HG03565 (cell line): ENCODE data around the gene PRDX5.
"Not testable (repeated sequence)": the region's sequence is repeated elsewhere in the genome, so short reads cannot be mapped to it uniquely, and the experiment has no call there.

ENCODE experiments used
- ATAC-seq: cut with Tn5 transposase; IDR thresholded peaks from one replicate; pipeline ENCODE4 v1.9.1; 2021; ENCODE audit warnings: mild to moderate bottlenecking, moderate library complexity; ENCODE audit not compliant: unreplicated experiment

PRDX5 gene

DNA sequence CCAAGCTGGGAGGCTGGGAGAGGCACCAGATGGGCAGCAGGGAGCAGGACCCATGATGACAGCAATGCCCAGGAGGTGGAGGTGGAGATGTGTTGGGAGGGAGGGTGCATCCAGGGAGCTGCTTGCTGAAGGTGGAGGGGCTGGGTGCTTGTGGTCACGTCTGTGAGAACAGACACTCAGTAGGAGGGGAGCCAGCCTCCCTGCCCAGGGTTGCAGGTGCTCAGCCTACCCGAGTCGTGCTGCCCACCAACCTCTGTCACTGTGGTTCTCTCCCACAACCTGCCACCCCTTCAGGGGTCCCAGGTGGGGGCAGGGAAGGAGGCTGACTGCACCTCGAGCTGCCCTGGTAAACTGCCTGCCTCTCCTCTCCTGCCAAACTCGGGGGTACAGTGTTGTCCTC lies 5.5 kb downstream of the PRDX5 start:
- ATAC-seq, result no peak

- ATAC-seq, result not testable (repeated sequence)
These were observed 6.1 kb downstream of the PRDX5 start for GRCh38 chr11:64323984-64324383.

DNA sequence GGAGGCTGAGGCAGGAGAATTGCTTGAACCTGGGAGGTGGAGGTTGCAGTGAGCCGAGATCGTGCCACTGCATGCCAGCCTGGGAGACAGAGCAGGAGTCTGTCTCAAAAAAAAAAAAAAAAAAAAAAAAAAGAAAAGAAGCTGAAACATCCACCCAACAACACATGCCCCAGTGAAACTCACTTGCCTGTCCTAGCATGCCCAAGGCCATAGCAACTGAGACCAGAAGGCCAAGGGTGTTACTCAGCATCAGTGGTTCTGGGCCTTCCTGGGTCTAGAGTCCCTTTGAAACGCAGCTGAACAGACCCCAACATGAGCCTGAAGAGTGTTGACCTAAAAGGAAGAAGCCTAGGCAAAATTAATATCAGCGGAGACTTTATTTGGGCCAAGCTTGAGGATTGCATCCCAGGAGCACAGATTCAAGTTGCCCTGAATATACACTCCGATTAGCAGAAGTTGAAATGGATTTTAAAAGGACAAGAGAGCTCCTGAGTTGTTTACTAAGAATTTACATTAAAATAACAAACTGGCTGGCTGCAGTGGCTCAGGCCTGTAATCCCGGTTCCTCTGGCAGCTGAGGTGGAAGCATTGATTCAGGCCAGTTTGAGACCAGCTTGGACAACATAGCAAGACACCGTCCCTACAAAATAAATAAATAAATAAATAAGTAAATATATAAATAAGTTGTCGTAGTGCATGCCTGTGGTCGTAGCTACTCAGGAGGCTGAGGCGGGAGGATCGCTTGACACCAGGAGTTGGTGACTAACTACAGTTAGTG lies 7.0 kb downstream of the PRDX5 start:
- no peak for ATAC-seq

- ATAC-seq, result no peak
These were observed 9.5 kb downstream of the PRDX5 start for GRCh38 chr11:64327375-64327774.

- no peak for ATAC-seq
These were observed 10.1 kb downstream of the PRDX5 start for GRCh38 chr11:64327993-64328392.

GRCh38 chr11:64330888-64331287 lies 13.0 kb downstream of the PRDX5 start:
- no peak for ATAC-seq

- ATAC-seq, result peak; percentile 41
These were observed 13.8 kb downstream of the PRDX5 start for GRCh38 chr11:64331569-64332371.

GRCh38 chr11:64333556-64333955 lies 15.6 kb downstream of the PRDX5 start:
- no peak for ATAC-seq

- peak; percentile 73 for ATAC-seq
These were observed 17.1 kb downstream of the PRDX5 start for GRCh38 chr11:64334764-64335735.

- ATAC-seq, result no peak
These were observed 19.8 kb downstream of the PRDX5 start for GRCh38 chr11:64337538-64338249.

DNA sequence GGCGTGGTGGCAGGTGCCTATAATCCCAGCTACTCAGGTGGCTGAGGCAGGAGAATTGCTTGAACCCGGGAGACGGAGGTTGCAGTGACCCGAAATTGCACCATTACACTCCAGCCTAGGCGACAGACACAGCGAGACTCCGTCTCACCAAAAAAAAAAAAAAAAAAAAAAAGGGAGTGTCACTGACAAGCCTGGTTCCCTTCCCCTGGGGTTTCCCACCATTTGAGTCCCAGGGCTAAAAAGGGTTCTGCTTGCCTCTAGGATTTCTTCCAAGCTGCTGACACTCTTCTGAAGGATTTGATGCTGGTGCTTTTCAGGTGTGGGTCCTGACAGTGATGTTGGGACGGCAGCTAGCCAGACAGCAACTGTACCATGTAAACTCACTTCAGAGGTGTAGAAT lies 20.8 kb downstream of the PRDX5 start:
- ATAC-seq, result no peak

GRCh38 chr11:64339286-64339685 lies 21.4 kb downstream of the PRDX5 start:
- no peak for ATAC-seq

- ATAC-seq, result no peak
These were observed 22.0 kb downstream of the PRDX5 start, which contains the start of gene CCDC88B for GRCh38 chr11:64339754-64340408. TSS of gene CCDC88B (plus strand) at chr11:64340204. CDS start at chr11:64340267, 63 bp downstream.

- ATAC-seq, result no peak
These were observed 22.9 kb downstream of the PRDX5 start for GRCh38 chr11:64340671-64341335.

DNA sequence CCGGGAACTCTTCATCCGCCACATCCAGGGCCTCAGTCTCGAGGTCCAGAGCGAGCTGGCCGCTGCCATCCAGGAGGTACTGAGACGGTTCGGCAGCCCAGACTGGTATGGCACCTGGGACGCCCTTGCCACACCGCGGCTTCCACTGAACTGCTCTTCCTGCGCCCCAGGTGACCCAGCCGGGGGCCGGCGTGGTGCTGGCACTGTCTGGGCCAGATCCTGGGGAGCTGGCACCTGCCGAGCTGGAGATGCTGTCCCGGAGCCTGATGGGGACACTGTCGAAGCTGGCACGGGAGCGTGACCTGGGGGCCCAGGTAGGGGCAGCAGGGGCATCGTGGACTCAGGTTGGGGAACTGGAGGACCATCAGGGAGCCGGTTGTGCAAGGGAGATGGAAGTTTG lies 23.5 kb downstream of the PRDX5 start:
- ATAC-seq, result no peak

DNA sequence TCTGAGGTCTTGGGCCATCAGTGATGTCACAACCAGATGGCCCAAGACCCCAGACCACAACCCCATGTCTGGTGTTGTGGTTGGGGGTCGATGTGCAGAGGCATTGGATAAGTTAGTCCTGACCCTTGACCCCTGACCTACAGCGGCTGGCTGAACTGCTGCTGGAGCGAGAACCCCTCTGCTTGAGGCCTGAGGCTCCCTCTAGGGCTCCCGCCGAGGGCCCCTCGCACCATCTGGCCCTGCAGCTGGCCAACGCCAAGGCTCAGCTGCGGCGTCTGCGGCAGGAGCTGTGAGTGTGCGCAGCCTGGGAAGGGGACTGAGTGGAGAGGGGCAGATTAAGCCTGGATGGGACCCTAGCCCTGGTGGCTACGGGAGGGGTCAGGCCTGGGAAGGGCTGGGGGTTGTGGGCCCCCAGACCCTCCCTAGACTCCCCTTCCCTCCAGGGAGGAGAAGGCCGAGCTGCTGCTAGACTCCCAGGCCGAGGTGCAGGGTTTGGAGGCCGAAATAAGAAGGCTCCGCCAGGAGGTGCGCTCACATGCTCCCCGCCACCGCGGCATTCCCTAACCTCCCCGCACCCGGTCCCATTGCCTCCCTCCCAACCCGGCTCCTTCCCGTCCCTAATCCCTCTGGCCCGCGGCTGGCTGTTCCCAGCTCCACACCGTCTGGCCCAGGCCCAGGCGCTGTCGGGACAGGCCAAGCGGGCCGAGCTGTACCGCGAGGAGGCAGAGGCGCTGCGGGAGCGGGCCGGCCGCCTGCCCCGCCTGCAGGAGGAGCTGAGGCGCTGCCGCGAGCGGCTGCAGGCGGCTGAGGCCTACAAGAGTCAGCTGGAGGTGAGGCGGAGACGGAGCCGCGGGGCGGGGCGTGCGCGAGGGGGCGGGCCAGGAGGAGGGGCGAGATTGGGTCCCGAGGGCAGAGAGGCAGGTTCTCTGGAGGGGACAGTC lies 24.2 kb downstream of the PRDX5 start:
- peak; percentile 39 for ATAC-seq

DNA sequence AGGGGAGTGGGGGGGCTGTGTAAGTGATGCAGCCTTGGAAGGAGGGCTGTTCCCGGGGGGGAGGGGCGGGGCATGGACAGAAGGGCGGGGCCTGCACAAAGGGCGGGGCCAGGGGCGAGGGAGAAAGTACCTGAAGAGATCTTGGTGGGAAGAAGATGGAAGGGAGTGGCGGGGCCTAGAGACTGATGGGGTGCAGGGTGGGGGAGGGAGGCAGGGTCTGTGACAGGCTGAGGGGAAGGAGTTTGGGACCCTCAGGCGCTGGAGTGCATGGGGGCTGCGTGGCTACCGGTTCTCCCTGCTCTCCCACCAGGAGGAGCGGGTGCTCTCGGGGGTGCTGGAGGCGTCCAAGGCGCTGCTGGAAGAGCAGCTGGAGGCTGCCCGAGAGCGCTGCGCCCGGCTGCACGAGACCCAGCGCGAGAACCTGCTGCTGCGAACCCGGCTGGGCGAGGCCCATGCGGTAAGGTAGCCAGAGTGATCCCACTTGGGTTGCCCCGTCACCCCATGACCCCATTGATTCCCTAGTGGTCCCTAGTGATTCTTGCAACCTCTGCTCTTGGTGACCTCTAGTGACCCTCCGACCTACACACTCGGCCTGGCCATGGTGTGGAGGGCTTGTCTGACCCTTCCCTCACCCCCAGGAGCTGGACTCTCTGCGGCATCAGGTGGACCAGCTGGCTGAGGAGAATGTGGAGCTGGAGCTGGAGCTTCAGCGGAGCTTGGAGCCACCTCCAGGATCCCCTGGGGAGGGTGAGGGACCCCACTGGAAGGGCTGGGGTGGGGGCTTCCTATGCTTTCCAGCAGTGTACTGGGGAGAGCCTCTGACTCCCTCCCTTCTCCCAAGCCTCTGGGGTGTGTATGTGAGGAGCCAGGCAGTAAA lies 25.2 kb downstream of the PRDX5 start:
- no peak for ATAC-seq
